Endodermal cell (in vitro differentiated cells): ENCODE results near the gene KAZN. TPM values are rescaled to one million over a fixed set of nuclear protein-coding genes. Genes with fewer than 3 reads are reported as not detected.

Experiments
- DNase-seq: peaks from one replicate; pipeline ENCODE4 v3.0.0-alpha.2; 2017
- H3K27ac ChIP-seq: 2 replicates; pipeline ENCODE4 v1.5.1; 2013; ENCODE audit warnings: mild to moderate bottlenecking, low read depth, low read length, moderate library complexity
- H3K27me3 ChIP-seq: 2 replicates; pipeline ENCODE4 v1.6.1; 2013; ENCODE audit warnings: mild to moderate bottlenecking, low read length, moderate library complexity; ENCODE audit not compliant: insufficient read depth, control insufficient read depth, poor library complexity, severe bottlenecking
- H3K36me3 ChIP-seq: 2 replicates; pipeline ENCODE4 v1.7.0; 2013; ENCODE audit warnings: mild to moderate bottlenecking, low read length, moderate library complexity; ENCODE audit not compliant: control insufficient read depth, insufficient read depth
- H3K4me1 ChIP-seq: one replicate; pipeline ENCODE4 v1.7.0; 2013; ENCODE audit warnings: low read length; ENCODE audit not compliant: control insufficient read depth, insufficient read depth
- H3K4me3 ChIP-seq: 2 replicates; pipeline ENCODE4 v1.5.1; 2013; ENCODE audit warnings: mild to moderate bottlenecking, low read length, moderate library complexity
- H3K9ac ChIP-seq: 2 replicates; pipeline ENCODE4 v1.6.1; 2013; ENCODE audit warnings: mild to moderate bottlenecking, low read length, moderate library complexity; ENCODE audit not compliant: poor library complexity, severe bottlenecking; ENCODE audit errors: extremely low read depth
- H3K9me3 ChIP-seq: 2 replicates; pipeline ENCODE4 v1.6.1; 2013; ENCODE audit warnings: mild to moderate bottlenecking, low read length, moderate library complexity; ENCODE audit not compliant: control insufficient read depth
- H3K27ac Mint-ChIP-seq: 2 replicates; pipeline ENCODE4 v1.8.0; 2020; ENCODE audit warnings: mixed read lengths
- H3K27me3 Mint-ChIP-seq: 2 replicates; pipeline ENCODE4 v1.8.0; 2021; ENCODE audit warnings: mild to moderate bottlenecking, mixed read lengths; ENCODE audit not compliant: insufficient read depth
- H3K36me3 Mint-ChIP-seq: 2 replicates; pipeline ENCODE4 v1.8.0; 2020; ENCODE audit warnings: low read depth, mixed read lengths
- H3K4me1 Mint-ChIP-seq: 2 replicates; pipeline ENCODE4 v1.8.0; 2020; ENCODE audit warnings: mixed read lengths
- H3K4me3 Mint-ChIP-seq: 2 replicates; pipeline ENCODE4 v1.8.0; 2020; ENCODE audit warnings: mild to moderate bottlenecking, moderate library complexity, mixed read lengths
- H3K9me3 Mint-ChIP-seq: 2 replicates; pipeline ENCODE4 v1.8.0; 2020; ENCODE audit warnings: mild to moderate bottlenecking, mixed read lengths
- CTCF ChIP-seq: fragments of 200-600 bp; sonication (generic); conservative IDR thresholded peaks from 2 replicates; pipeline ENCODE4 v1.5.0; 2021; ENCODE audit warnings: antibody characterized with exemption, mild to moderate bottlenecking
- WGBS, 2 experiments: methylation state at CpG; one replicate each; pipeline versions ENCODE4 v1.1.5 to v1.1.7; 2013; ENCODE audit warnings: missing lambda C conversion rate in 2 of 2, mixed read lengths in 1 of 2; ENCODE audit not compliant: insufficient coverage in 1 of 2, insufficient read length in 1 of 2; 5-methylcytosine and 5-hydroxymethylcytosine counted together
- total RNA-seq, 2 donors: library from RNA; stranded (reverse); fragmentation: NEBNext Ultra II Directional in 1 of 2; extraction: Animal tissue kit (Norgen Biotek cat#: 25700) in 1 of 2; gene quantifications; 2 replicates in 1 of 2; 3 replicates in 1 of 2; pipeline ENCODE4 v1.2.1, GENCODE V29; 2021

KAZN gene
- total RNA-seq, 2 donors from 2014 or later = 12.4 to 13.9 TPM

DNA sequence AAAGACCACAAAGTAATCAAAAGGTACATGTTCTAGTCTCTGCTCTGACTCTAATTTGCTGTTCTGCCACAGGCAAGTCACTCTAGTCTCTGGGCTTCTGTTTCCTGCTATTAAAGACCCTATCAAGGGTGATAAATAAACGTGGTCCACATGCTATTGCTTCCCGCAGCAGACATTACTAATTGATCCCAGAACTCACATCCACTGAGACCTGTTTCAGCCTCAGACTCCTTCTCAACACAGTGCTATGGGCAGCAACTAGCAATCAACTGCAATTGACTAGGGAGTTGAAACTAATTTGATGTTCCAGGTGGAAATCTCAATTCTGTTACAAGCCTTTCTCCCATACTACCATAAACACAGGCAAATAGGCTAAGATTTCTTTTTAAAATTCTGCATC is 150.5 kb downstream of the KAZN start:
- Histone ChIP-seq H3K9me3 (no peaks in the 10 kb centered on the region), H3K27me3 (no peaks in the 10 kb centered on the region), H3K36me3 (no peaks in the 10 kb centered on the region), H3K9ac (no peak overlapping the region), H3K27ac (no peak overlapping the region), H3K4me1 (peaks cover 3% of the 10 kb centered on the region), H3K4me3 (no peak overlapping the region)
- Mint-ChIP-seq H3K27me3 (no peaks in the 10 kb centered on the region), H3K4me3 (no peak overlapping the region), H3K36me3 (peaks cover 8% of the 10 kb centered on the region), H3K4me1 (peaks cover 22% of the 10 kb centered on the region), H3K9me3 (peaks cover 16% of the 10 kb centered on the region), H3K27ac (no peak overlapping the region)
- no peak for DNase-seq
- WGBS, 2 experiments = 67 to 85% methylated on average over 1 to 2 of the region's 2 CpGs
- no peak for TF ChIP-seq CTCF

DNA sequence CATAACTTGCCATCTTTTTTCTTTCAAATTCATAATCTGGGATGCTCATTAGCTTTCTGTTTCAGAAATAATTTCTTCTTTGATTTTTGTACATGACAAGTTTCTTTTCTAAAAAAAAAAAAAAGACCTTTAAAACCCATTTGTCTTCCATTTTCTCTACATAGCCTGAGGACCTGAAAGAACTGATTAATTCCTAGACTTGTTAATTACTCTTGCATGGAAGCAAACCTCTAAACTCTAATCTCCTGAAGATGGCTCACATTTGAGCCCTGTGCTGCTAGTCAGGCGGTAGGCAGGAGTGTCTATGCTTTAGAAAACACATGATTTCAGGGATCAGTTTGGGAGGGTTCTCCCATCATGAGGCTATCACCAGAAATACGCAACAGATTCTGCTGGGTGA is 152.0 kb downstream of the KAZN start:
- peaks cover 17% of the 10 kb centered on the region for H3K4me1 Mint-ChIP-seq
- no peak overlapping the region for H3K4me3 Mint-ChIP-seq
- WGBS, 2 experiments = 96 to 100% methylated on average over 2 of the region's 2 CpGs

GRCh38 chr1:14755518-14756252 is 157.2 kb downstream of the KAZN start:
- 83 to 94% methylated on average over 9 of the region's 9 CpGs for WGBS, 2 experiments
- Histone ChIP-seq H3K9ac (no peak overlapping the region), H3K4me1 (peaks cover 2% of the 10 kb centered on the region), H3K9me3 (no peaks in the 10 kb centered on the region), H3K36me3 (no peaks in the 10 kb centered on the region), H3K27ac (peak overlapping the region; percentile 26), H3K4me3 (no peak overlapping the region), H3K27me3 (no peaks in the 10 kb centered on the region)
- peak; percentile 58 for DNase-seq
- H3K36me3 Mint-ChIP-seq = peaks cover 8% of the 10 kb centered on the region
- H3K27ac Mint-ChIP-seq = no peak overlapping the region
- peaks cover 38% of the 10 kb centered on the region for H3K4me1 Mint-ChIP-seq
- H3K9me3 Mint-ChIP-seq = peaks cover 19% of the 10 kb centered on the region
- no peaks in the 10 kb centered on the region for H3K27me3 Mint-ChIP-seq
- no peak for TF ChIP-seq CTCF
- H3K4me3 Mint-ChIP-seq = no peak overlapping the region

More for the DNA sequence above, 152.0 kb downstream of the KAZN start:
- no peak overlapping the region for H3K9ac ChIP-seq
- no peak overlapping the region for H3K27ac Mint-ChIP-seq
- H3K27me3 ChIP-seq = no peaks in the 10 kb centered on the region
- no peaks in the 10 kb centered on the region for H3K4me1 ChIP-seq
- no peak for TF ChIP-seq CTCF
- H3K9me3 Mint-ChIP-seq = peaks cover 19% of the 10 kb centered on the region
- no peaks in the 10 kb centered on the region for H3K36me3 ChIP-seq
- H3K36me3 Mint-ChIP-seq = peaks cover 8% of the 10 kb centered on the region
- no peak overlapping the region for H3K4me3 ChIP-seq
- no peaks in the 10 kb centered on the region for H3K27me3 Mint-ChIP-seq
- no peak for DNase-seq
- no peak overlapping the region for H3K27ac ChIP-seq
- H3K9me3 ChIP-seq = no peaks in the 10 kb centered on the region
